Endothelial cell (in vitro differentiated cells): Measurements from ENCODE around the gene GPM6B. TPM values are rescaled to one million over a fixed set of nuclear protein-coding genes. Genes with fewer than 3 reads are reported as not detected.

Experiments used
- DNase-seq: peaks from one replicate; pipeline ENCODE4 v3.0.0; 2021; ENCODE audit warnings: low spot score
- H3K27ac Mint-ChIP-seq: one replicate; pipeline ENCODE4 v1.8.0; 2021; ENCODE audit warnings: mixed read lengths, inconsistent platforms; ENCODE audit not compliant: unreplicated experiment
- H3K27me3 Mint-ChIP-seq: one replicate; pipeline ENCODE4 v1.8.0; 2021; ENCODE audit warnings: mild to moderate bottlenecking, moderate library complexity, mixed read lengths, inconsistent platforms; ENCODE audit not compliant: unreplicated experiment
- H3K36me3 Mint-ChIP-seq: one replicate; pipeline ENCODE4 v1.8.0; 2021; ENCODE audit warnings: mild to moderate bottlenecking, low read depth, mixed read lengths, inconsistent platforms; ENCODE audit not compliant: unreplicated experiment
- H3K4me1 Mint-ChIP-seq: one replicate; pipeline ENCODE4 v1.8.0; 2021; ENCODE audit warnings: mild to moderate bottlenecking, mixed read lengths, inconsistent platforms; ENCODE audit not compliant: unreplicated experiment
- H3K4me3 Mint-ChIP-seq: one replicate; pipeline ENCODE4 v1.8.0; 2021; ENCODE audit warnings: mild to moderate bottlenecking, mixed read lengths, inconsistent platforms; ENCODE audit not compliant: unreplicated experiment
- H3K9me3 Mint-ChIP-seq: one replicate; pipeline ENCODE4 v1.8.0; 2021; ENCODE audit warnings: mixed read lengths, inconsistent platforms; ENCODE audit not compliant: unreplicated experiment
- total RNA-seq: library from RNA; stranded (reverse); fragmentation: NEBNext Ultra II Directional; extraction: Animal tissue kit (Norgen Biotek cat#: 25700); gene quantifications from one replicate; pipeline ENCODE4 v1.2.1, GENCODE V29; 2021; ENCODE audit not compliant: unreplicated experiment
- TF ChIP-seq, protein P1 (sequence below): fragments of 200-600 bp; sonication (generic); IDR thresholded peaks from one replicate; pipeline ENCODE4 v1.5.0; 2021; ENCODE audit warnings: antibody characterized with exemption; ENCODE audit not compliant: unreplicated experiment

GPM6B gene
- total RNA-seq, 1 donor from 2014 or later = 18.8 TPM

DNA sequence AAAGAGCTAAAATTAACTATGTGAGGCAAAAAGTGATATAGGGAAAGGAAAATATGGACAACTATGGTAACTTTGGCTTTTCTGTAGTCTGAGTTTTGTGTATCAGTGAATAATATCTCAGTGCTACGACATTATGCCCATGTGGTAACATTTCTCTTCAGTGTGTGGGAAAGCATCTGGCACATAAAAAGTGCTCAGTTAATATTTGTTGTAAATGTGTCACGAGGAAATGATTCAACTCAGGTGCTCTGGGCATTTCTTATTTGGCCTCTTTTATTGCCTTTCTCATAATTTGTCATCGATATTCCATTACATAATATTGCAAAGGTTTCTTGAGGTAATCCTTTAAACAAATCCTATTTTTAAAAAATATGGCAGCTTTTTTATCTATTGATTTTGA is 64.8 kb downstream of the GPM6B start:
- no peaks in the 10 kb centered on the region for H3K4me1 Mint-ChIP-seq
- no peaks in the 10 kb centered on the region for H3K9me3 Mint-ChIP-seq

DNA sequence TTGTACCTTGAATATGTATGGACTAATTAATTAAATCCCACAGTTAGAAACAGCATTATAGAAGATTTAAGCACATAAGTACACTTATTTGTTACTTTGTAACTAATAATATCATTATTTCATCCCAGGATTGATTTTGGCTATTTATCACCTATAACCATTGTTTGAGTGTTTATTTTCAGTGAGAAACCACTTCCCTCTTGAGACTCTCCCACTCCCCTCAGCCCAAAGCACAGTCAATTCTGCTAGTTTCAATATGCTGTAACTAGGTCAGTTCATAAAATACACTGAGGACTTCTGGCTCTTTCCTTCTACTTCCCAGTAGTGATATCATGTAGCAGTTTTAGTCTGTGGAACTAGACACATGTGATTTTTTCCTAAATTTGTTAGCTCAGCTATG is 66.1 kb downstream of the GPM6B start:
- Mint-ChIP-seq H3K27ac (no peak overlapping the region), H3K4me1 (no peaks in the 10 kb centered on the region), H3K27me3 (no peaks in the 10 kb centered on the region), H3K4me3 (no peak overlapping the region), H3K36me3 (no peaks in the 10 kb centered on the region), H3K9me3 (no peaks in the 10 kb centered on the region)
- TF ChIP-seq, protein P1, sequence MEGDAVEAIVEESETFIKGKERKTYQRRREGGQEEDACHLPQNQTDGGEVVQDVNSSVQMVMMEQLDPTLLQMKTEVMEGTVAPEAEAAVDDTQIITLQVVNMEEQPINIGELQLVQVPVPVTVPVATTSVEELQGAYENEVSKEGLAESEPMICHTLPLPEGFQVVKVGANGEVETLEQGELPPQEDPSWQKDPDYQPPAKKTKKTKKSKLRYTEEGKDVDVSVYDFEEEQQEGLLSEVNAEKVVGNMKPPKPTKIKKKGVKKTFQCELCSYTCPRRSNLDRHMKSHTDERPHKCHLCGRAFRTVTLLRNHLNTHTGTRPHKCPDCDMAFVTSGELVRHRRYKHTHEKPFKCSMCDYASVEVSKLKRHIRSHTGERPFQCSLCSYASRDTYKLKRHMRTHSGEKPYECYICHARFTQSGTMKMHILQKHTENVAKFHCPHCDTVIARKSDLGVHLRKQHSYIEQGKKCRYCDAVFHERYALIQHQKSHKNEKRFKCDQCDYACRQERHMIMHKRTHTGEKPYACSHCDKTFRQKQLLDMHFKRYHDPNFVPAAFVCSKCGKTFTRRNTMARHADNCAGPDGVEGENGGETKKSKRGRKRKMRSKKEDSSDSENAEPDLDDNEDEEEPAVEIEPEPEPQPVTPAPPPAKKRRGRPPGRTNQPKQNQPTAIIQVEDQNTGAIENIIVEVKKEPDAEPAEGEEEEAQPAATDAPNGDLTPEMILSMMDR = no peak
- no peak for DNase-seq

More for the DNA sequence above, 64.8 kb downstream of the GPM6B start:
- DNase-seq = no peak
- TF ChIP-seq, protein P1 = no peak
- Mint-ChIP-seq H3K27me3 (no peaks in the 10 kb centered on the region), H3K27ac (no peak overlapping the region), H3K36me3 (no peaks in the 10 kb centered on the region), H3K4me3 (no peak overlapping the region)

DNA sequence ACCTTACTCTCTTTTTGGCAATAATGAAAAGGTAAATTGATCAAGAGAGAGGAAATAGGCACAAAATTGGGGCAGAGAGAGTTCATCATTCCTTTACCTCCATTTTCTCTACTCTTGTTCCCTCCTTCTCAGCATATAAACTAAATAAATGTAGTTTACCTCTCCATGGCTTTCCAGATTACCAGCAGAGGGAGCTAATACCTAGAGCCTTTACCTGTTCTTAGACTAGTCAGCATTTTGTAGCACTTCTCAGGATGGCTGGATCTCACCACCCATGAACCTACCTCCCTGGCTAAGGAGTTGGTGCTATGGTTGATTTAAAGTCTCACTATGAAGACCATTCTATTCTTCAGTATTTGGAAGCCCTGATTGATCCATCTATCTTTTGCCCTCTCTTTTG is 66.7 kb downstream of the GPM6B start:
- no peaks in the 10 kb centered on the region for H3K9me3 Mint-ChIP-seq
- no peaks in the 10 kb centered on the region for H3K27me3 Mint-ChIP-seq
- H3K27ac Mint-ChIP-seq = no peak overlapping the region
- no peaks in the 10 kb centered on the region for H3K4me1 Mint-ChIP-seq
- no peak overlapping the region for H3K4me3 Mint-ChIP-seq
- TF ChIP-seq, protein P1 = peak; percentile 22
- no peak for DNase-seq
- H3K36me3 Mint-ChIP-seq = no peaks in the 10 kb centered on the region

DNA sequence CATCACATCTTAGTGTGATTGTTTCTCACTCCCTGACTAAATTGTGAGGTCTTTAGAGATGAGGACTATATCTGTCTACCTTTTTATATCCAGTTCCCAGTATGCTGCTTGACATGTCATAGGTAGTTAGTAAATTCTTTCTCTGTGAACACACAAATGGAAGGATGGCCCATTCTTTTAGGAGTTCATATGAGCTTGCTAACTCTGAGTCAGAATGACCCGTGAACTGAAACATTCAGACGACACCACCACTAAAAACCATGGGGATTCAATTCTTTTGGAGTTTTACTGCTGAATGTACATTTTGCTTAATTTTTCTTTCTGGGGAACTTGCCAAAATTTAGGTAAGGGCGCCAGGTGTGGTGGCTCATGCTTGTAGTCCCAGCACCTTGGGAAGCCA is 68.4 kb downstream of the GPM6B start:
- Mint-ChIP-seq H3K36me3 (no peaks in the 10 kb centered on the region), H3K4me1 (no peaks in the 10 kb centered on the region), H3K9me3 (no peaks in the 10 kb centered on the region), H3K4me3 (no peak overlapping the region), H3K27ac (no peak overlapping the region), H3K27me3 (no peaks in the 10 kb centered on the region)
- DNase-seq = no peak
- TF ChIP-seq, protein P1 = no peak

DNA sequence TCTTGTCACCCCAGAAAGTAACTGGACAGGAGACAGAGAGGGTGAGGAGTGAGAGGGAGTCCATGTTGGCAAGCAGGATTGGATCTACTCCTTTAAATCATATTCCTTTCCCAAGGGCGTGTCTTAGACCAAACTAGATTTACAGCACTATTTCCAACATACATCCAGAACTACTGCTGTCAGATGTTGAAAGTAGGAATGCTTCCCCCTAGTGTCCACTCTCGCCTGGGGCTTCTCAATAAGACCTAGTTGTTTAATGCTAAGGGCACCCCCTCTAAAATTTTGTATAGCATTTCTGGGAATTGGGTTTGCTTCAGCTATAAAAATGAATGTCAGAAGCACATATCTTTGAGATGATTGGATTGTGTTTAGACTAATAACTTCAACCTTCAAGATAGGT is 69.1 kb downstream of the GPM6B start:
- Mint-ChIP-seq H3K4me1 (no peaks in the 10 kb centered on the region), H3K4me3 (no peak overlapping the region), H3K27ac (no peak overlapping the region), H3K36me3 (no peaks in the 10 kb centered on the region), H3K27me3 (no peaks in the 10 kb centered on the region), H3K9me3 (no peaks in the 10 kb centered on the region)
- DNase-seq = peak; percentile 26
- TF ChIP-seq, protein P1 = no peak
